Body of pancreas (tissue), 4 donors: ENCODE measurements around the gene TMEM63A. TPM values are rescaled to one million over a fixed set of nuclear protein-coding genes. Genes with fewer than 3 reads are reported as not detected.

Source experiments
- ATAC-seq: fragments of 150-250 bp; one replicate; pipeline ENCODE4 v1.9.1; 2016
- DNase-seq, 4 donors: peaks; one replicate each; pipeline ENCODE4 v3.0.0-alpha.2; 2019
- H3K27ac ChIP-seq, 4 donors: fragments of 200-600 bp; sonication (generic); 1 replicate in 3 of 4; 2 replicates in 1 of 4; pipeline versions ENCODE4 v1.5.1 to v1.6.1; 2016 to 2019; ENCODE audit warnings: mild to moderate bottlenecking in 1 of 4, mixed read lengths in 1 of 4, moderate library complexity in 1 of 4
- H3K27me3 ChIP-seq, 2 donors: fragments of 200-600 bp; sonication (generic); one replicate each; pipeline ENCODE4 v1.6.0; 2016; ENCODE audit warnings: mild to moderate bottlenecking in 1 of 2
- H3K36me3 ChIP-seq, 2 donors: fragments of 200-600 bp; sonication (generic); replicated peaks in 1 of 2; 2 replicates each; pipeline ENCODE4 v1.5.1; 2016; ENCODE audit warnings: low read depth in 2 of 2; ENCODE audit not compliant: insufficient read depth in 1 of 2
- H3K4me1 ChIP-seq: fragments of 200-600 bp; sonication (generic); one replicate; pipeline ENCODE4 v1.6.0; 2016
- H3K4me3 ChIP-seq, 2 donors: fragments of 200-600 bp; sonication (generic); 1 replicate in 1 of 2; 2 replicates in 1 of 2; pipeline ENCODE4 v1.5.1; 2016 to 2019
- H3K9me3 ChIP-seq, 3 donors: fragments of 200-600 bp; sonication (generic); 1 replicate in 2 of 3; 2 replicates in 1 of 3; pipeline ENCODE4 v1.5.1; 2016
- CTCF ChIP-seq, 7 experiments: fragments of 450-650 bp in 4 of 7; fragments of 200-600 bp in 3 of 7; sonication (generic) in 3 of 7; IDR thresholded peaks; one replicate each; pipeline ENCODE4 v1.5.1; 2016 to 2019; ENCODE audit warnings: antibody characterized with exemption in 7 of 7
- POLR2A ChIP-seq, 3 donors: fragments of 450-650 bp; IDR thresholded peaks; one replicate each; pipeline ENCODE4 v1.6.1; 2016; ENCODE audit warnings: antibody characterized with exemption in 3 of 3, mild to moderate bottlenecking in 2 of 3
- whole genome bisulfite sequencing, 2 donors: methylation state at CpG; one replicate each; pipeline ENCODE4 v1.1.5; 2017; 5-methylcytosine and 5-hydroxymethylcytosine counted together
- intact Hi-C: fragments of 100-400 bp; cut with DNase I; formaldehyde crosslinking; loops from one replicate; pipeline ENCODE4 v1.15.1; 2023
- total RNA-seq, 2 donors: library from RNA; depleted of rRNA; stranded (reverse); fragments of >200 nt; gene quantifications; one replicate each; pipeline ENCODE4 v1.1.0, GENCODE V29; 2016

TMEM63A gene
- total RNA-seq, 2 donors from 2014 or later: 129 to 217 TPM

GRCh38 chr1:225891229-225891972 lies 9.2 kb upstream of the TMEM63A start:
- peak in 2 of 3 donors; percentile 49 to 52 for TF ChIP-seq POLR2A (IDR thresholded peaks at IDR 0.05)
- TF ChIP-seq CTCF (IDR thresholded peaks at IDR 0.05): no peak

DNA sequence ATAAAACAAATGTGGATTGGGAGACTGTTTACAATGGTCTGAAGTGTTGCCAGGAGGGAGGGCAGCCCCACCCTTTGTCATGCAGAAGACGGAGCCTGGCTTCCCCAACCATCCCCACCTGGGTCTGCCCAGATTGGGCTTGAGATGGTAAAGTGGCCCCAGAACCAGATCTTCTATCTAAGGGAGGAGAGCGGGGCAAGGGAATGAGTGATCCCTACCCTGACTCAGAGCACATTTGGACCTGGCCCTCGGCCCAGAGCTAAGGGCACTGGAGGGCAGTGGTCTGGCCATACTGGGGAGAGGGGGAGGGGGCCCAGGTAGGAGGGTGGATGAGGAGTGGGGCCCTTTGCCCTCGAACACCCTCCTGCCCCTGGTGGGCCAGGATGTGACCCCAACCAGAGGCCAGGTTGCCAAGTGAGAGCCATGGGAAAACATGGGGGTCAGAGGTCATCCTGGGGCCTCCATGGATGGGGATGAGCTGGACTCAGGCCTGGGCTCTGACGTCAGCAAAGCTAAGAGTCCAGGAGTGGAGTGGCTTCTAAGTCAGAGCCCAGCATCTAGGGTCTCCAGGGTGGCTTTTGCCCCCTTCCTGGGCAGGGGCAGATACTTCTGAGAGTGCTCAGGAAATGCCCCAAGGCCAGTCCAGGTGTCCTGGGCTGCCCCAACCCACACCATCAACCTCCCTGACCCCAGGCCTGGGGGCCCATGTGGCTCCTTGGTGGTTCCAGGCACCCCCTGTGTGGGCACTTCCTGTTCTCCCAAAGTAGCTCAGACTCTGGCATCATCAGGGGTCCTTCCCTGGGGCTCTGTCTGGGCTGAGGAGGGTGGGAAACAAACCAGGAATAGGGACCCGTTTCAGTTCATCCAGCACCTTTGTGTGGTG lies 8.4 kb upstream of the TMEM63A start:
- Histone ChIP-seq H3K4me3 (no peak overlapping the region), H3K27me3 (no peaks in the 10 kb centered on the region), H3K27ac (peak overlapping the region; percentile 93 to 96 (median 96)), H3K36me3 (no peaks in the 10 kb centered on the region), H3K4me1 (peaks cover 67% of the 10 kb centered on the region), H3K9me3 (no peaks in the 10 kb centered on the region)
- peak; percentile 21 for ATAC-seq
- peak in 3 of 4 donors; percentile 38 to 66 (median 58) for DNase-seq
- intact Hi-C loops: no loop called here
- TF ChIP-seq CTCF (IDR thresholded peaks at IDR 0.05) (no peak), POLR2A (IDR thresholded peaks at IDR 0.05) (no peak)
- WGBS, 2 donors: 32 to 34% methylated on average over 5 to 6 of the region's 6 CpGs

More at GRCh38 chr1:225891229-225891972, 9.2 kb upstream of the TMEM63A start:
- intact Hi-C loops: no loop called here
- H3K27me3 ChIP-seq: no peaks in the 10 kb centered on the region
- peak overlapping the region; percentile 93 to 96 (median 96) for H3K27ac ChIP-seq
- no peaks in the 10 kb centered on the region for H3K36me3 ChIP-seq
- ATAC-seq (peak; percentile 86), DNase-seq (peak; percentile 86 to 95 (median 90))
- peaks cover 71% of the 10 kb centered on the region for H3K4me1 ChIP-seq
- no peak overlapping the region for H3K4me3 ChIP-seq
- WGBS, 2 donors: 42 to 60% methylated on average over 13 to 14 of the region's 14 CpGs
- no peaks in the 10 kb centered on the region for H3K9me3 ChIP-seq

DNA sequence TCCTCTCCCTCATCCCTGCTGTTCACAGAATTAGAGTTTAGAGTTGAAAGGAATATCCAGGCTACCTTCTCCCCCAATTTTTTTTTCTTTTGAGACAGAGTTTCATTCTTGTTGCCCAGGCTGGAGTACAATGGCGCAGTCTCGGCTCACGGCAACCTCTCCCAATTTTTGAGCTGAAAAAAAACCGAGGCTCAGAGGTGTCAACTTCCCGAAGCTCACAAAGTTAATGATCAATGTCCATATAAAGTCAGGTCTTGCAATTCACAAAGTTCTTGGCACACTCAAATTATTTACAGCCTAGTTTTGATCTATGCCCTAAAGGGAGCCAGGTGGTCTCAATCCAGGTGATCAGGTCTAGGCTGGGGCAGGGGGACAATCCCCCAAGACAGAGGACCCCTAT lies 7.6 kb upstream of the TMEM63A start:
- H3K36me3 ChIP-seq: no peaks in the 10 kb centered on the region
- ATAC-seq (no peak), DNase-seq (no peak)
- H3K27ac ChIP-seq: peak overlapping the region; percentile 93 to 96 (median 96)
- no peaks in the 10 kb centered on the region for H3K27me3 ChIP-seq
- 35 to 53% methylated on average over 5 of the region's 5 CpGs for WGBS, 2 donors
- H3K4me1 ChIP-seq: peaks cover 67% of the 10 kb centered on the region
- no peak overlapping the region for H3K4me3 ChIP-seq
- no peaks in the 10 kb centered on the region for H3K9me3 ChIP-seq
- no peak for TF ChIP-seq CTCF (IDR thresholded peaks at IDR 0.05)
- no peak for TF ChIP-seq POLR2A (IDR thresholded peaks at IDR 0.05)
- intact Hi-C loops: no loop called here

DNA sequence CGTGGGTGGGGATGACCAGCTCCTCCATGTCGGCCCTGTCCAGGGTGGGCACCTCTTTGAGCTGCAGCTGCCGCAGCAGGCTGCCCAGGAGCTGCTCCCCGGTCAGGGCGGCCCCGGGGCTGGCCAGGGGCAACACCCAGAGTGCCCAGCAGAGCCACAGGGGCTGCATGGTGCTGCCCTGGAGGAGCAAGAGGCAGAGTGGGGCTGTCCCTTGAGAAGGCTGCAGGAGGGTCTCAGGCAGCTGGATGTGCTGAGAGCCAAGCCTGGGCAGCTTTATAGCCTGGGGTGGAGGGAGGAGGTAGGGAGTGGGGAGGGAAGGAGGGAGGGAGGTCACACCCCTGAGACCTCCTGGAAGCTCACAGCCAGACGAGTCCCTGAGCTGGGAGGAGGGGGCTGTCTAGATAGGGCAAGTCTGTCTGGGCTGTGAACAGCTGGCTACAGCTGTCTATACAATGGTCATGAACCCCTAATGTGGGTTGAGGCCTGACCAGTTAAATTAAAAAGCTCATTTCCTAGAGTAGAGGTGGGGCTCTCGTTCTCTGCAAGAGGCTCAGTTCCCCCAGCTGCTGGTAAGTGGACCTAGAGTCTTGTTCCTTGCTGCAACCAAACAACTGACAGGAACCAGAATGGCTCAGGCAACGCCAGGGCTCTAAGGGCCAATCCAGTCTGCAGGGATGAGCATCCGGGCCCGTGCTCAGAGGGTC lies 6.9 kb upstream of the TMEM63A start, which contains the start of gene LEFTY1:
TSS of gene LEFTY1 (minus strand) at position 249 of the 704 bp plus-strand sequence. CDS start at position 169, 80 bp downstream.
- Histone ChIP-seq H3K27ac (peak within 1 kb of the TSS; percentile 93 to 96 (median 96)), H3K27me3 (no peaks in the 10 kb centered on the region), H3K36me3 (no peaks in the 10 kb centered on the region), H3K9me3 (no peaks in the 10 kb centered on the region), H3K4me1 (peaks cover 63% of the 10 kb centered on the region), H3K4me3 (no peak within 1 kb of the TSS)
- WGBS, 2 donors: 65% methylated on average over 9 of the region's 11 CpGs; no CpG with 5 or more reads in 1 of the 2 donors
- DNase-seq: peak; percentile 45 to 62 (median 52)
- peak; percentile 7 for ATAC-seq
- intact Hi-C loops: no loop called here
- TF ChIP-seq POLR2A (IDR thresholded peaks at IDR 0.05) (peak; percentile 61 to 85 (median 84)), CTCF (IDR thresholded peaks at IDR 0.05) (no peak)
